ENCODE measurements around the gene CDCA4.
"Not testable (repeated sequence)": the region's sequence is repeated elsewhere in the genome, so short reads cannot be mapped to it uniquely, and the experiment has no call there.

The CDCA4 gene

DNA sequence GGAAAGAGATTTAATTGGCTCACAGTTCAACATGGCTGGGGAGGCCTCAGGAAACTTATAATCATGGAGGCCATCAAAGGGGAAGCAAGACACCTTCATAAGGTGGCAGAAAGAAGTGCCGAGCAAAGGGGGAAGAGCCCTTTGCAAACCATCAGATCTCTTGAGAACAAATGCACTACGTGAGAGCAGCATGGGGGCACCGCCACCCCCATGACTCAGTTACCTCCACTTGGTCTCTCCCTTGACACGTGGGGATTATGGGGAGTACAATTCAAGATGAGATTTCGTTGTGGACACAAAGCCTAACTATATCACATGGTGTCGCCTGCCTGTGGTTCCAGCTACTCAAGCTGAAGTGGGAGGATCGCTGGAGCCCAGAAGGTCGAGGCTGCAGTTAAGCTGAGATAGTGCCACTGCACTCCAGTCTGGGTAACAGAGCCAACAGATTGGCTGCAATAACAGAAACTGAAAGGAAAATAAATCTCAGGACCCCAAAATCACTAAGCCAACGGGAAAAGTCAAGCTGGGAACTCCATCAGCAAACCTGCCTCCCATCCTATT, 10.0 kb upstream of the CDCA4 start:
- no peak for DNase-seq

DNA sequence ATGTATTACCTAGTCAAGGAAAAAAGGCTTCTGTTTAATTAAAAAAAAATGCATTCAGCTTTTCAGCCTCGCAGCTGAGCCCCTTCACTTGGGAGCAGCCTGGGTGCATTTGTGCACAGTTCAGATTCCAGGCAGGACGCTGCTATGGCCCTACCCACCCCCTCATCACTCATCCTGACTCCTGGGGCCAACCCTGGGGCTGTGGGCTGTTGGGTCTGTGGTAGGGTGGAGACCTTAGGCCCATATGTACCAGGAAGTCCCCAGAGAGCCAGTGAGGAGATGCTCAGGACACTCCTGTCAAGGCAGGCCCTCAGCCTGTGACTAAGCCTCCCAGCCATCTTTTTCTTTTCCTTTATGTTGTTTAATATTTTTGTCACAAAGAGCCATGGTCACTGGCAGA, 9.3 kb upstream of the CDCA4 start:
- no peak for DNase-seq

DNA sequence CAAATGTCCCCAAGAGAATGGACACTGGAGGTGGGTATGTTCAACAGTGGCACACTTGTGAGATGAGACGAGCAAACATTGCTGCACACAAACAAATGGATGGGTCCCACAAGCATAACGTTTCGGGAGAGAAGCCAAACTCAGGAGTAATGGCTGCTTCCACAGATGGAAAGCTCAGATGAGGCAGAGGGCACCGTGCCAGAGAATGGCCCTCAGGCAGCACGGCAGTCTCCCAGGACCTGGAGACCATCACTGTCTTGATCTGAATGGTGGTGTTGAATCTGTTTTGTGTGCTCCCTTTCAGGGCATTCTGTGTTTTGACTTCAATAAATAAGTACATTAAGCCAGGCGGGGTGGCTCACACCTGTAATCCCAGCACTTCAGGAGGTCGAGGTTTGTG, 8.5 kb upstream of the CDCA4 start:
- DNase-seq, result no peak

DNA sequence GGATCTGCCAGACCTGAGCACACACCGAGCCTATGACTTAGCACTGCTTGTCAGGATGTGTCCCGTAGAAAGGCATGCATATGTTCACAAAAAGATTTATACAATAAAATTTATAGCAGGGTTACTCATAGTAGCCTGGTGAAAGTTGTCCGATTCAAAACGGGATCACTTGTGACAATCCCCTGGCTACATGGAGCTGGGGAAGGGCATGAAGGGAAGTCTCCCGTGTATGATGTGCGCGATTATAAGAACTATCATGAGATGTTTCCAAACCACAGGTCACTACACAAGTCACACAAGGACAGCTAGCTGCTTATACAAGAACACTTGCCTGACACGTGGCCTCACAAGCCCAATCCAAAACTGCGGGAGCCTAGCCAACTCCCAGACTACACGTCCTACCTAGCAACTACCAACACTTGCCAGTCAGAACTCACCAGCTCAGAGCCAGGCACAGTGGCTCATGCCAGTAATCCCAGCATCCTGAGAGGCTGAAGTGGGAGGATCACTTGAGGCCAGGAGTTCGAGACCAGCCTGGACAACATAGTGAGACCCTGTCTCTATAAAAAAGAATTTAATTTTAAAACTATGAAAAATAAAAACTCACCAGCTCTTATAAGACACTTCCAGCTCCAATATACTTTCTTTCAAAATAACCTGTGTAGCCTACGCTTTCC, 7.5 kb upstream of the CDCA4 start:
- no peak for DNase-seq

DNA sequence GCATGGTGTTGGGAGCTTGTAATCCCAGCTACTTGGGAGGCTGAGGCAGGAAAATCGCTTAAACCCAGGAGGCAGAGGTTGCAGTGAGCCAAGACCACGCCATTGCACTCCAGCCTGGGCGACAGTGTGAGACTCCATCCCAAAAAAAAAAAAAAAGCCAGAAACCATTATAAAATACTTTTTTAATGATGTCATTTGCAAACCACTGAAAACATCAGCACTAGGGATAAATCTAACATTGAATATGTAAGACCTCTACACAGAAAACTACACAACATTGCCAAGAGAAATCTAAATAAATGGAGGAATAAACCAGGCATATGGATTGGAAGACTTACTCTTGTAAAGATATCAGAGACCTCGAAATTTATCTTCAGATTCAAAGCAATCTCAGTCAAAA, 6.8 kb upstream of the CDCA4 start:
- DNase-seq, result not testable (repeated sequence)

DNA sequence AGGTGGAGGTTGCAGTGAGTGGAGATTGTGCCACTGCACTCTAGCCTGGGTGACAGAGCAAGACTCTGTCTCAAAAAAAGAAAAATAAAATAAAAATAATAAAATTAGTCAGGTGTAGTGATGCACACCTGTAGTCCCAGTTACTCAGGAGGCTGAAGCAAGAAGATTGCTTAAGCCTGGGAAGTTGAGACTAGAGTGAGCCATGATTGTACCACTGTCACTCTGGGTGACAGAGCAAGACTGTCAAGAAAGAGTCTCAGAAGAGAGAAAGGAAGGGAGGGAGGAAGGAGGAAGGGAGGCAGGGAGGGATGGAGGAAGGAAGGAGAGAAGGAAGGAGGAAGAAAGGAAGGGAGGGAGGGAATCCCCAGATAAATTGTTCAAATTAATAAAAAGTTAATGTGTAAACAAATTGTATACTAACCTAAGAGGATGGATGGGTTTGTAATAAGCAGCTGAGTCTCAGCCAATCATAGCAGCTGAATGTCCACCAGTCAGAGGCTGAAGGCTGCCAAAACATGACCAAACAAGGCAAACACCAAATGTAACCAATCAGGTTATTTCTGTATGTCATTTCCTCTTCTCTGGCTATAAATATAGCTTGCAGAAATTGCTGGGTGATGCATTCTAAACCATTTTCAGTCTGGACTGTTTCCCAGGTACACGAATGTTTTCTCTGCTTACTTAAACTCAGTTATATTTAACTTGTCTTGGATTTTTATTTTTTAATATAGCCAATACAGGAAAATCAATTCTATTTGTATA, 6.1 kb upstream of the CDCA4 start:
- no peak for DNase-seq

DNA sequence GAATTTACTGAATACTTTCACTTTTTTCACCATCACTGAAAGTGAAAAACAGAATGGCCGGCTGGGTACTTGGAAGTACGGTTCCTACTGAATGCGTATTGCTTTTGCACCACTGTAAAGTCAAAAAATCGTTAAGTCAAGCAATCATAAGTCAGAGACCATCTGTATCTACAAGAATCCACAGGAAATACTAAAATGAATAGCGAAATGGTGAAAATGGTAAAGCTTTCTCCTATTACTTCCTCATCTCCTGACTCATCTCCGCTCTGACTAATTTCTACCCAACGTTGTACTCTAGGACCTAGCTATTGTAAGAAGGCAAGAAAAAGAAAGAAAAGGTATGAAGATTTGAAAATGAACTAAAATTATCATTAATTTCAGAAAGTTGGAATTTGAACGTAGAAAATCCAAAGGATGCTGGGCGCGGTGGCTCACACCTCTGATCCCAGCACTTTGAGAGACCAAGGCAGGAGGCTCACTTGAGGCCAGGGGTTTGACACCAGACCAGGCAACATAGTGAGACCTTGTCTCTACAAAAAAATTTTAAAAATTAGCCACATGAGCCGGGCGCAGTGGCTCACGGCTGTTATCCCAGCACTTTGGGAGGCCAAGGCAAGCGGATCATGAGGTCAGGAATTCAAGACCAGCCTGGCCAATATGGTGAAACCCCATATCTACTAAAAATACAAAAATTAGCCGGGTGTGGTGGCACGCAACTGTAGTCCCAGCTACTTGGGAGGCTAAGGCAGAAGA, 5.3 kb upstream of the CDCA4 start:
- peak; percentile 44 for DNase-seq

DNA sequence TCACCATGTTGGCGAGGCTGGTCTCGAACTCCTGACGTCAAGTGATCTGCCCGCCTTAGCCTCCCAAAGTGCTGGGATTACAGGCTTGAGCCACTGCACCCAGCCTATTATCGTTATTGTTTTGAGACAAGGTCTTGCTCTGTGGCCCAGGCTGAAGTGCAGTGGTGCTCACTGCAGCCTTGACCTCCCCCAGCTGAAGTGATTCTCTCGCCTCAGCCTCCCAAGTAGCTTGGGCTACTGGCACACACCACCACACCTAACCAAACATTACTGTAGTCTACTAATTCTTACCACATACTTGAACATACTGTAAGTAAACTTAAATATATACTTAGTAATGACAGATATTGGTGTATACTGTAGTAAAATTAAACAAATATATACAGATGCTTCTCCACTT, 4.5 kb upstream of the CDCA4 start:
- DNase-seq, result no peak

DNA sequence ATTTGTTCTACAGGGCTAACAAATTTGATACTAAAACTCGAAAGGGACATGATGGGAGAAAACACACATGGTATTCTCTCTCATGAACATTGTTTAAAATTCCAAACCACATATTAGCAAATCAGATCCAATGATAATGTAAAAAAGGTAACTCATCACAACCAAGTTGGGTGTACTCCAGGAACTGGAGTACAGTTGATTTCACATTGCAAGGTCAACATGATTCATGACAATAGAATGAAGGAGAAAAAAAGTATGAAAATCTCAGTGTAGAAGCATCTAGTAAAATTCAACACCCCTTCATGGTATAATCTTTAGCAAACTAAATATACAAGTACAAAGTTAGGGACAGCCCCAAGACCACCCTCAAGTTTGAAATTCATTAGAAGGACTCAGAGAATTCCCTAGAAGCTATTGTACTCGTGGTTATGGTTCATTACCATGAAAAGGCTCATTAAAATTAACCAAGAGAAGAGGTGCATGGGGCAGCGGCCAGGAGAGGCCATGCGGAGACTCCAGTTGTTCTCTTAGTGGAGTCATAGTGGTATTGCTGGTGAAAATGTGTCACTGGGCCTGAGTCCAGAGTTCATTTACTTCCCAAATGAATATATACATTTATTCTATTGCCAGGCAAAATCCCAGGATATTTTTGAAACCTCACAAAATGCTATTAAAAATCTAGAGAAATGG, 3.1 kb upstream of the CDCA4 start:
- no peak for DNase-seq

DNA sequence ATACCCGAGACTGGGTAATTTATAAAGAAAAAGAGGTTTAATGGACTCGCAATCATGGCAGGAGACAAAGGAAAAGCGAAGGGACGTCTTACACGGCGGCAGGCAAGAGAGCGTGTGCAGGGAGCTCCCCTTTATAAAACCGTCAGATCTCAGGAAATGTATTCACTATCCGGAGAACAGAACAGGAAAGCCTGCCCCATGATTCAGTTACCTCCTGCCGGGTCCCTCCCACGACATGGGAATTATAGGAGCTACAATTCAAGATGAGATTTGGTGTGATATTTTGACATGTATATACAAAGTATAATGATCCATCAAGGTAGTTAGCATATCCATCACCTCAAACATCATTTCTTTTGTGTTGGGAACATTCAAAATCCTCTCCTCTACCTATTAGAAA, 2.3 kb upstream of the CDCA4 start:
- no peak for DNase-seq

DNA sequence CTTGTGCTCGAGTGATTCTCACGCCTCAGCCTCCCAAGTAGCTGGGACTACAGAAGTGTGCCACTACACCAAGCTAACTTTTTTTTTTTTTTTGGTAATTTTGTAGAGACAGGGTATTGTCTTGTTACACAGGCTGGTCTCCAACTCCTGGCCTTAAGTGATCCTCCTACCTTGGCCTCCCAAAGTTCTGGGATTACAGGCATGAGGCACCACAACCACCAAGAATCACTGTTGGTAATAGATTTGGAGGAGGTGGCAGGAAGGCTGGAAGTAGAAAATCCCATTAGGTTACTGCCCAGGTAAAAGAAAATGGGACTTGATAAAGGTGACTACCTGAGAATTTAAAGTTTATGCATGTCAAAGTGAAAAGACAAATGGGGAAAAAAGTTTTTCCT, 1.4 kb upstream of the CDCA4 start:
- no peak for DNase-seq

DNA sequence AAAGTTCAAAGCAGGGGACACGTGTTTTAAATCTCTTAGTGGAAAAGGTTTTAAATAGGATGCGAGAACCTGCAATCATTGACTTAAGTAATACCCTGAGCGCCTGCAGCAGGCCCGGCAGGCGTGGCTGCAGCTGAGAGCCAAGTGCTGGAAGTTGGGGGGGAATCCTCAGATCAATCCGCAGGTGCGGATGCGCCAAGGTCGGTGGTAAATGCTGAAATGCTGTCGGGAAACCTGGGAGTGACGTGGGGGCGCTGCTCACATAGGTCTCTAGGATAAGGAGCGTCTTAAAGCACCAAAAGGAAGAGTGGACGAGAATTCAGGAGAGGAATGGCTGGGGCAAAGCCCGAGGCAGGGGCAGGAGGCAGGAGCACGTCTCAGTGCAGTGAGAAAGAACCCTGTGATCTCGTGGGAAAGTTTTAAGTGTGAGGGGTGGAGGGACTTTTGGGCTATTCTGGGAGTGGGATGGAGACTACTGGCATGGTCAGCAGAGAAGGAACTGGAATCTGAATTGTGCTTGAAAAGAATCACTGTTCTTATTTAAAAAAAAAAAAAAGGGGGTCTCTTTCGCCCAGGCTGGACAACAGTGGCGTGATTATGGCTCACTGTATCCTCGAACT, 883 bp upstream of the CDCA4 start:
- peak; percentile 61 for DNase-seq

DNA sequence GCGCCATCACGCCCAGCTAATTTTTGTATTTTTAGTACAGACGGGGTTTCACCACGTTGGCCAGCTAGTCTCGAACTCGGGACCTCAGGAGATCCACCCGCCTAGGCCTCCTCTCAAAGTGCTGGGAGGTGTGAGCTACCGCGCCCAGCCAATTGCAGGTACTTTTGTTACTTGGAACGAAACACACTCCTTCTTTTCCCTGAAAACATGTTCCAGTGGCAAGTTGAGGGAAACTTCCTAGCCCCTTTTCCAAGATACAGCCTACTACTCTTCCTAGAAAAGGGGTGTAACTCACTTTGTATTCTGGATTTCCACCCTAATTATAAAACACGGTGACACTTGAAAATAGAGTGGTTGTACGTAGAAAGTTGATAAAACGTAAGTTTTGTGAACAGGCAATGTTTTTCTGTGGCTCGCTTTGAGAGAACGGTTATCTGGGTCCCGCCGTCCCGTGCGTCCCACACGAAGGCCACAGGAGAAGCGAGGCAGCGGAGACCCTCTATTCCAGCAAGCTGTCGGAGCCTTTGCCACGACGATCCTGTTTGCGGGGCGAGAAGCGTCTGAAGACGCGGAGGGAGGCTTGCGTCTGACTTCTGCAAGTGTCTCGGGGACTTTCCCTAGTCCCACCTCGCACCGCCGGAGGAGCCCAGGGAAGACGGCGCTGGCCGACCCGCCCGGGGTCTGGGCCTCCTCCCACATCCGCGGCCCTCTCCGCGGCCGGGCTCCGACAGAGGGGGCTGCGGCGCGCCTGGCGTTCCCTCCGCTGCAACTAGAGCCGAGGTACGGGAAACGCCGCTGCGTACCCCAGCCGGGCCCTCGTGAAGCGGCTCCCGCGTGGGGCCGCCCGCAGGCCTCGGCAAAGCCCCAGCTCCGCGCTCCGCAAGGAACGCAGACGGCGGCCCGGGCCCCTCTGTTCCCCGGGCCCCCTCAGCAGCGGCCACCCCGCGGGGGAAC, 745 bp downstream of the CDCA4 start:
- peak; percentile 21 for DNase-seq

DNA sequence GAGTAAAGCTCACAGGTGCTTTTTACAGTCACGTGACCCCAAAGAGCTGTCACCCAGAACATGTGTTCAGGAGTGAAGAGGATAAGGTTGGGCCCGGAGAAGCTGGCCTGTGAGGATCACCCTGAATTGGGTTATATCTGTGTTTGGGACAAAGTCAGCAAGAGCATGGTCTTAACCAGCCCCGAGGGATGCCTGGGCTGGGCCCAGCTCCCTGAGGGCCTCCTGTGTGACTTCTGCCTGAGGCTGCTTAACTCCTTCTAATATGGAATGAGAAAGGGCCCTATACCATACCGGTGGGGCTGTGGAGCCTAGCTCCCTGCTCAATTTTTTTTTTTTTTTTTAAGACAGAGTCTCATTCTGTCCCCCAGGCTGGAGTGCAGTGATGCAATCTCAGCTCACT, 2.5 kb downstream of the CDCA4 start:
- DNase-seq, result no peak

DNA sequence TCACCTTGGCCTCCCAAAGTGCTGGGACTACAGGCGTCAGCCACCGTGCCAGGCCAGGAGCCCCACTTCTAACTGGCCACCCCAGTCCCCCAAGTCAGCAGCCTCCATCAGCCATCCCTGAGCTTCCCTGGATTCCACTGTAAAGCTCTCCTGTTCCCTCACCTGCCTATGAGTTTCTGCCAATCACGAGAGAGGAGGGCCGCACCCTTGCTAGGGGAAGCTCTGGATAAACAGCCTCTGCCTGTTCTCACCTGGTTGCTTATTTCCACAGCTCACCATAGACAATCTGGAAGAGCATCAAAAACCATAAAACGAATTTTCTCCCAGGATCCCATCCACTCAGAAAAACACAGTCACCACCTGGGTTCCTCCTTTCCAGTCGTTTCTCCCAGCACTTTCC, 5.0 kb downstream of the CDCA4 start:
- DNase-seq, result no peak

DNA sequence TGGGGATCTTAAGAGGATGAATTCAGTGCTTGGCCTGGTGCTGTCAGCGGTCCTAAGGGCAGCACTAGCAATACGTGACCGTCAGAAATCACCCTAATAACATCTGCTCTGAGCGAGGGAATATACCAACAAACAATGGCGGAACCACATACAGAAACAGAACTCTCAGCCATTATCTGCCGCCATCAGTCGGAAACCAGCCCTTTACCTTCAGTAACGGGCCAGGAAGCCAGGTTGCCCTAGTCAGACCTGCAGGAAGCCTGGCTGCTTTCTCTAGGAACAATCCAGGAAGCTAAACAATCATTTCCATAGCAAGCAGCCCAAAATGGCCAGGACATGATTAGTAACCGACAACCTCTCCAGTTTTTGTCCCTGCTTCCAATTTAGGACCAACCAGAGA, 5.6 kb downstream of the CDCA4 start:
- DNase-seq, result no peak

DNA sequence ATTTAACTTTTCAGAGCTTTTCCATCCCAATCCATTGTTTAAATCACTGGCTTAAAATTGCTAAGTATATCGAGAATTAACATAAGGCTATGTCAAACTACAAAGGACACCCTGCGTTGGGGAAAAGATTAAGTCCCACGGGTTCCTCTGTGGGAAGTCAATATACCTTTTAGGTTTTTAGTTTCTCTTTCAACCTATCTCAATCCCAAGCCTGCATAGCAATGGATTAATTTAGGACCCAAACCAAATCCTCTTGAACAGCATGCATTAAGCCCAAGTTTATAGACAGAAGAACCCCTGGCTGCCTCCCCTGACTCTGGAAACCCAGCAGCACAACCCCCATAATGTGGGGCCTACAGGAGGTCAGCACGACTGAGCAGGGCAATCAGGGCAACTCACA, 6.3 kb downstream of the CDCA4 start:
- DNase-seq, result no peak

DNA sequence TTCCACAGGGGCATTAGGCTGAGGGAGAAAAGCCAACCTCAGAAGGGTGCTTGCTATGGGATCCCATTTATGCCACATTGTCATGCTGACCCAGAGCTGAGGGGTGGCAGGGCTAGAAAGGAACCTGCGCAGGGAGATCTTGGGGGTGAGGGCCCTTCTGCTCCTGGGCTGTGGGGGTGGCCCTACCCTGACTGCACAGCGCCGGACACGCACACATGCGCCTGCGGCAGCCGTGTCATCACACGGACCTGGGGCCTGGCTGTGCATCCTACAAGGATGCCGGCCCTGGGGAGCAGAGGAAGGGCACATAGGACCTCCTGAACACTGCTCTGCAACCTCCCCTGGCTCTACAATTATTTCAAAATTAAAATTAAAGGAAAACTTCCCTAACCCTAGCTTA, 6.9 kb downstream of the CDCA4 start:
- DNase-seq, result no peak

DNA sequence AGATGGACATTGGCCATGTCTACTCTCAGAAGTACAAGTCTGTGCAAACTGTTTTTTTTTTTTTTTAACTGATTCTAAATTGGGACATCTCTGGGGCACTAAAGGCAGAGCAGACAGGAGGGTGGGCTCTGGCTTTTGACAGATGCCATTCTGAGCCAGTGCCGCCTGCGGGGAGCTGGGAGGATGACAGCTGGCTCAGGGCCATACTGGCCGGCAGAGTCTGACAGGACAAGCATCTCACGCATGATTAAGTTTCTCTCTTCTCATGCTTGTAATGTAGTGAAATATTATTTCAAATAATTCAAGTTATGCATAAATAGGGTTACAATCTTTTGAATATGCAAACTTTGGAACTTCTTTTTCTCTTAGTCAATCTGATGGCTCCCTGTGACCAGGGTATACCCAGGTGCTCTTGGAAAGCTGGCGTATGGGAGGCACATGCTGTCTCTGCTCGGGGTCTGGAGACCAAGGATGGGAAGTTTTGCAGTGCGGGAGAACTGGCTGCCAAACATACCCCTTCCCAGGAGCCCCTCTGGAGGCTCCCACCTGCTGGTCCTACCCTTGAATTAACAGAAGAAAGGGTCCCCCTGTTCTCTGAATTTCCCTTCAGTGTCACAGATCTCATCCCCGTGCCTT, 7.6 kb downstream of the CDCA4 start:
- DNase-seq, result no peak

DNA sequence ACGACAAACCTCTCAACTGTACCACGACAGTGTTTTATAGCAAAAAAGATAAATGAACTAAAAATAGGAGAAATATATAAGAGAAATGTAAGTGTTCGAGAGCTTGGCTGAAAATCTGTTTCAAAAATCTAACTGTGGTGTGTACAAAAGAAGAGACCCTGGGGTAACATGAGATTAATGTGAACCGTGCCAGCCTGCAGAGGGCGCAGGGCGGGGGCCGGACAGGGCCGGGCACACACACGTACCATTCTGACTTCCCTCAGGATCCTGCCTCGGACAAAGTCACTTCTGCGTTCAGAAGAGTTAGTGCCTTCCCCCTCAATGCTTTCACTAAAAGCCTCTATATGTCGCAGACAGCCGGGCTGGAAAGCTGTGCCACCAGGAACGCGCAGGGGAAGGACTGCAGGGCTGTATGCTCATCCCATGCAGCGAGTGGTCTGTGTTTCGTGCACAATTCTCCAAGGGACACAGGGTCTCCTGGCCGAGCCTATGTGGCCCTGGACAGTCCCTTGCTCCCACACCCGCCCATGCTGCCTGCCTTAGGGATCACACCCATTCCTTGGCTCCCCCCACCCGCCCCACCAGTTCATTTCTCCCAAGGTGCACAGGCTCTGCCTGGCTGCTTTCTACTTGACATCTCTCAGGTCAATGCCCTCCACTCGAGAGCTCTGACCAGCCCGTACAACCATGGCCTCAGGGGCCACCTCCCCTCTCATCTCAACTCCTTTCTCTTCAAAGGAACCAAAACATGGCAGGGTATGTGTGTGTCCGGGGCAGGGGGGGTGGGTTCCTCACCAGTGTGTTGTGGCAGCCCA, 8.5 kb downstream of the CDCA4 start:
- DNase-seq, result no peak

Data from KG1 (cell line).